Fibroblast of villous mesenchyme (primary cell): ENCODE data around the gene ACOT12. TPM values are rescaled to one million over a fixed set of nuclear protein-coding genes. Genes with fewer than 3 reads are reported as not detected.
A peak's percentile ranks its signal among the peaks of the same experiment; 100 is the strongest.

Experiments
- DNase-seq: peaks from one replicate; pipeline ENCODE4 v3.0.0-alpha.2; 2010; ENCODE audit warnings: low read depth
- H3K4me3 ChIP-seq: 2 replicates; pipeline ENCODE4 v1.5.1; 2011; ENCODE audit warnings: low read depth, mild to moderate bottlenecking, low read length
- CTCF ChIP-seq: IDR thresholded peaks from 2 replicates; pipeline ENCODE4 v1.5.1; 2012; ENCODE audit warnings: low read depth, mild to moderate bottlenecking, low read length; ENCODE audit not compliant: insufficient read depth
- total RNA-seq: library from RNA; depleted of rRNA; stranded (reverse); fragments of >200 nt; gene quantifications from 2 replicates; pipeline ENCODE4 v1.2.3, GENCODE V29; 2012

The ACOT12 gene
- not detected in 2 replicates for total RNA-seq

DNA sequence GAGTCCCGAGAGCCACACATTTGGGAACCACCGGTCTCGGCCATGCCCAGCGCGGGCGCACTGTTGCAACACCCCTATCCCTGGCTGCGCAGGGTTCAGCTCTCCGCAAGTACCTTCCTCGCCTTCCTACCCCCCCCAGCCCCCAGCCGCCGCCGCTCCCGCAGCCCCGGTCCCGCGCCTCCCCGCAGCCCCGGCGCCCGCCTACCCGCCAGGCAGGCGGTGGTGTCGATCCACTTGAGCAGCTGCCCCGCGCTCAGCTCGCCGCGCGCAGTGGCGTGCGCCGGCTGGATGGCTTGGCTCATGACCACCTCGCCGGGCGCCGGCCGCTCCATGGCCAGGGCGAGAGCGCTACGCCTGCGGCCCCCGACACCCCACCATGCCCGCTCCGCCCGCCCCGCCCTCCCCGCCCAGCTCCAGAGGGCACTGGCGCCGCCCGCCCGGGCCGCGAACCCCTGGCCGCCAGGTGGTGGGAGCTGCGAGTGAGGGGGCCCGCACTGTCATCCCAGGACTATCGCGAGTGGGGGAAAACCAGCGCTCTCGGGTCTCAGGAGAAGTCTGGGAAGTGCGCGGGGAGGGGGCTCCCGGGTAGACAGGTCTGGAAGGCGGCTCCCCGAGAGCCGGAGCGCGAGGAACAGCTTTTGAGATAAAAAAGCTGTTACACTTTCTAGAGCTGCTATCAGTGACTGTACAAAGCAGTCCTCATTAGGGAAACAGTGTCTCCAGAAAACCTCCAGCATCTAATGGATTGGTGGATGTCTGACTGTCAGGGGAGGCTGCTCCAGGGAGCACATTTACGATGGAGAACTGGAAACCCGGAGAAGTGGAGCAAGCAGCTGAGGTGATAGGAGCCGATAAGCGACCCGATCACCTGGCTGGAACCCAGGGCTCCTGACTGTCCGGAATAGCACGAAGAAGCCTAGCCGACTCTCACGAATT is at the start of gene ACOT12:
Gene ACOT12, minus strand, starts transcription at position 352 of the 936 bp plus-strand sequence. Its CDS starts 20 bp downstream, at position 332.
- no peak for TF ChIP-seq CTCF
- peak; percentile 9 for DNase-seq
- H3K4me3 ChIP-seq, result peak within 1 kb of the TSS; percentile 46

- TF ChIP-seq CTCF, result no peak
- DNase-seq, result no peak
- H3K4me3 ChIP-seq, result no peak overlapping the region
Observed at GRCh38 chr5:81435023-81435422, 41.1 kb upstream of the ACOT12 start.

DNA sequence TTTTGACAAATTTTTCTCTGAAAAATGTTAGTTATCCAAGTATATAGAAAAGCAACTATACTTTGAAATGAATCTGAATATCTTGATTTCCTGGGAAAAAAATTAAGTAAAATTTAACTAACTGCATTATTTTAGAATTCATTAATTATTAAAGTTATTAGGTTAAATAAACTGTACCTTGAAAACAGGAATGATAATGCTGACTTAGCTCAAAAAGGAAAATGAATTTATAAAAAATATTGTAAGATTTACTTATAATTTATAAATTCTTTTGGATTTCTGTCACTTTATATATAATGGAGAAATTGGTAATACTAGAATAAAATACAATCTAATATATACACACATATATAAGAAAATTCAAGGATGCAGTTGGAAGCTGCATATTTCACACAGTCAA is 36.1 kb upstream of the ACOT12 start:
- no peak overlapping the region for H3K4me3 ChIP-seq
- DNase-seq, result no peak
- TF ChIP-seq CTCF, result no peak

- DNase-seq, result no peak
- H3K4me3 ChIP-seq, result no peak overlapping the region
- TF ChIP-seq CTCF, result no peak
Observed at GRCh38 chr5:81429363-81429762, 35.4 kb upstream of the ACOT12 start.

- no peak for TF ChIP-seq CTCF
- H3K4me3 ChIP-seq, result no peak overlapping the region
- no peak for DNase-seq
Observed at GRCh38 chr5:81428861-81429260, 34.9 kb upstream of the ACOT12 start.

- no peak for TF ChIP-seq CTCF
- peak; percentile 35 for DNase-seq
- H3K4me3 ChIP-seq, result no peak overlapping the region
Observed at GRCh38 chr5:81428446-81428845, 34.5 kb upstream of the ACOT12 start.

DNA sequence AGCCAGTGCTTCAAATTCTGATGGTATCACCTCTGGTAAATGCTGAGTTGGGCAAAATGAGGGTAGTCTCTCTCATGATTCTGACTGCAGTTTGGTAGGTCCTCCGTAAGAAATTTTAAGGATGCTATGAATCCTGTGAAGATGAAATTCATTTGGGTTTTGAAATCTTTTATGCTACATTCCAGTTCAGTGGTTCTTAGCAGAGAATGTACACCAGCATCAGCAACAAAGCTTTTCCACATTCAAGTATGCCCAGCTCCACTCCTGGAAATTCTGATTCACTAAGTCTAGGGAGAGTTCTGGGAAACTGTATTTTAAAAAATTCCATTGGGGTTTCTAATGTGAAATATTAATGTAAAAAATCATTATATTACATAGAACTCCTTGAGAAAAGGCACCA is 33.6 kb upstream of the ACOT12 start:
- TF ChIP-seq CTCF, result no peak
- H3K4me3 ChIP-seq, result no peak overlapping the region
- no peak for DNase-seq
